Brain pericyte (primary cell): ENCODE measurements around the gene COA6.
"Not testable (repeated sequence)": the region's sequence is repeated elsewhere in the genome, so short reads cannot be mapped to it uniquely, and the experiment has no call there.

Source experiments
- DNase-seq: peaks from one replicate; pipeline ENCODE4 v3.0.0-alpha.2; 2012; ENCODE audit warnings: low read depth, low spot score

Gene COA6, protein sequence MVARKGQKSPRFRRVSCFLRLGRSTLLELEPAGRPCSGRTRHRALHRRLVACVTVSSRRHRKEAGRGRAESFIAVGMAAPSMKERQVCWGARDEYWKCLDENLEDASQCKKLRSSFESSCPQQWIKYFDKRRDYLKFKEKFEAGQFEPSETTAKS

DNA sequence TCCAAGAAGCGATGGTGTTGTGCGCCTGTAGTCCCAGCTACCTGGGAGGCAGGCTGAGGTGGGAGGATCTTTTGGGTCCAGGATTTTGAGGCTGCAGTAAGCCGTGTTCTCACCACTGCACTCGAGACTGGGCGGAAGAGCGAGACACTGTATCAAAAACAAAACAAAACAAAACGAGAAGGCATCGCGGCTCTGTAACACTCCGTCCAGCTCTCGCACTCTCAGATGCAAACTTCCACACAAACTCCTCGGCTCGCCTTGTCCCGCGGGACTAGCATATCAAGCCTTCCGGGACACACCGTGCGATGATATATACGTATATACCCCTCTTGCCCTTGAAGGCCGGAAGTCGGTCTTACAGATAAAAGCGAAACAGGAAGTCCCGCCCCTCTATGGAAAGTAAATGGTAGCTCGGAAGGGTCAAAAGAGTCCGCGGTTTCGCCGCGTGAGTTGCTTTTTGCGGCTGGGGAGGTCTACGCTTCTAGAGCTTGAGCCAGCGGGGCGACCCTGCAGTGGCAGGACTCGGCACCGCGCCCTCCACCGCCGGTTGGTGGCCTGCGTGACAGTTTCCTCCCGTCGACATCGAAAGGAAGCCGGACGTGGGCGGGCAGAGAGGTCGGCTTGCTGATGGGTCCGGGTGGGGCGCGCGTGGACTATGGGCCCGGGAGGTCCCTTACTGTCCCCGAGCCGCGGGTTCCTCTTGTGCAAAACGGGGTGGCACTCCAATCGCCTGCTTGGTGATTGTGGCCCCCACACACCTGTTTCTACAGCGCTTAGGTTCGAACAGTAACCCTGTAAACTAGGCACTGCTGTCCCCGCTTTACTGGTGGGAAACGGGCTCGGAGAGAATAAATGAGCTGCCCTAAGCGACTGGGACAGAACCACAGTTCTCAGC lies at the start of gene COA6:
COA6 (plus strand) TSS at position 393 of the 895 bp plus-strand sequence; CDS start at position 404, 11 bp downstream.
- peak; percentile 84 for DNase-seq

DNA sequence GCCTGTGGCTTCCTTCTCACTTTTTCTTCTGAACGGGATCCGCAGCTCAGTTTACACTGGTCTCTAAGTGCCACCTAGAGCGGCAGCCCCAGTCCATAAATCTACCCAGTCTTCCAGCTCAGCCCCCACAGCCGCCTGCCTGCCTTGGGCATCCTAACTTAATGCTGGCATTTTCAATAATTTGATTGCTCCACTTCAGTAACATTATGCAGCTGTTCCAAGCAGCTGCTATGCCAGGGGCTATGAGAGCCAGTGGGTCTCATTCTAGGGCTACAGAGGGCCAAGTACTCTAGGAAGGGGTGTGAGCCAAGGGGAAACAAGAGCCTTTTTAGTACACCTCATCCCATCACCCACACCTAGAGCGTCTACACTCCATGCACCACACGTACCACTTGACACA lies 48.4 kb upstream of the COA6 start:
- DNase-seq = no peak

DNA sequence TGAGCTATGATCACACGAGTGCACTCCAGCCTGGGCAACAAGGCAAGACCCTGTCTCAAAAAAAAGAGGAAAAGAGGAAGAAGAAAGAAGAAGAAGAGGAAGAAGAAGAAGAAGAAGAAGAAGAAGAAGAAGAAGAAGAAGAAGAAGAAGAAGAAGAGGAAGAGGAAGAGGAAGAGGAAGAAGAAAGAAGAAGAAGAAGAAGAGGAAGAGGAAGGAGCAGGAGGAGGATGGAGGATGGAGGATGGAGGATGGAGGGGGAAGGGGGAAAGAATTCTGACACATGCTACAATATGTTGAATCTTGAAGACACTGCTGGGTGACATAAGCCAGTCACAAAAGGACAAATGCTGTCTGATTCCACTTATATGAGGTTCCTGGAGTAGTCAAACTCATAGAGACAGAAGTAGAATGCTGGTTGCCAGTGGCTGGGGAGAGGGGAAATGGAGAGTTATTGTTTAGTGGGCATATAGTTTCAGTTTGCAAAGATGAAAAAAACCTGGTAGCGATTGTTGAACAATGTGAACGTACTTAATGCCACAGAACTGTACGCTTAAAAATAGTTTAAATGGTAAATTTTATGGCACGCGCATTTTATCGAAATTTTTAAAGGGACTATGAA lies 47.3 kb upstream of the COA6 start:
- no peak for DNase-seq

DNA sequence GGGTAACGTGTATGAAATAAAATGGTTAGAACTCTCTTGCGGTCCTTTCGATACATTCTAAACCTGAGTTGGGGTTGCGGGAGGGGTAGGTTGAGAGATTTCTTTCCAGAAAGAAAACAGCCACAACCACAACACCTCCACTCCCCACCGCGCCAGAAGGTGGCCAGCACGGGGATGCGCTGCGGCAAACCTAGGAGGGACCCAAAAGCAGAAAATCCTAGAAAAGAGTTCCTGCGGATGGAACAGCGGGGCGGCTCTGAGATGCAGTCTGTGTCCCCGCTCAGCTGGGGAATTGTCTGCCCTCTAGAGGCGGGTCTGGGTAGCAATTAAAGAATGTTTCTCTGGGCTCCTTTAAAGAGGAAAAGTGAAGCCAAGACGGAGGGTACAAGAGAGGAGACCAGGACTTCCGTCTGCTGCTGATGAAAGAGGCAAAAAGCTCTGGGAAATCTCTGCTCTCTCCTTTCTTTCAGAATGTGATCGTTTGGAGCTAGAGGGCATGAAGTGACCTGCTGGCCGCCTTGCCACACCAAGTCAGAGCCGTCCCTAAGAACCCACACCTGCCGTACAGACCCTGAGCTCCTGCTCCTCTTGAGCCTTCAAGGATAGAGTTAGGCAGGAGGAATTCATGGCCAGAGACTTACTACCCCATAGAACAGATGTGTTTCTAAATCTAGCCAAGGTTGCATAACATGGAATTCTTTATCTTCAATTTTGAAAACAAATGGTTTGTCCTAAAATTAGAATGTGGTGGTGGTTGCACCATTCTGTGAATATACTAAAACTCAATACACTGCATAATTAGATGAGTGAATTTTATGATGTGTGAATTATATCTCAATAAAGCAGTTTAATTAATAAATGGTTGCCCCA lies 46.5 kb upstream of the COA6 start:
- DNase-seq = no peak

DNA sequence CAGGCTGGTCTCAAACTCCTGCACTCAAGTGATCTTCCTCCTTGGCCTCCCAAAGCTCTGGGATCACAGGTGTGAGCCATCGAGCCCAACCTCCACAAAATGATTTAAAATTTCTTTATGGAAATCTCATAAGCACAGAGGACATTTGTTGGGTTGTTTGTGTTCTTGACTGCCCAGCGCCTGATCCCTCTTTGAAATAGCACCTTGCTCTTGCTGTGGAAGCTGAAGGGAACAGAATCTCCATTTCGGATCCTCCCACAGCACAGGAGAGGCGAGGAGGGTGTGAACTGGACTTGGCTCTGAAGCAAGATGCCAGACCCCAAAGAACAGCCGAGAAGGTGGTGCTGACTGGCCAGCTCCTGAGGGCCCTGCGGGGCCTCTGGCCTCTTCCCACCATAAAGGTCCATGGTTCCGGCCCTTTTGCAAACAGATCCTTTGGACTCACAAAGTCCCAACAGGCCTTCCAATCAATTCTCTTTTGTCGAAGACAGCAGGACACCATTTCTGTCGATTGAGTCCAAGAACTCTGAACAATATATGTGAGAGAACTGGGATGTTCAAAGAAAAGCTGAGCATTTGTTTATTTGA lies 45.6 kb upstream of the COA6 start:
- DNase-seq = no peak

DNA sequence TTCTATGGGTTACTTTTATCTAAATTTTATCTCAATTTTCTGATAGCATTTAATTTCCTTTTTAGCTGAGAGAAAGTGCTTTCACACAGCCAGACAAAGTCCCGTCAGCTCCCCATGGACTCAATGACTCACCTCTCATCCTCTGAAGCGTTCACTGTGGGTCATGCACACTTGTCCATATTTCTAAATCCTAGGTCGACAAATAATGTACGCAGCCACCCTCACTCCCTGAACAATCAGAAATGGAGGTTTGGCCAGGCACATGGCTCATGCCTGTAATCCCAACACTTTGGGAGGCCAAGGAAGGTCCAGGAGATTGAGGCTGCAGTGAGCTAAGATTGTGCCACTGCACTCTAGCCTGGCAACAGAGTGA lies 42.4 kb upstream of the COA6 start:
- no peak for DNase-seq

DNA sequence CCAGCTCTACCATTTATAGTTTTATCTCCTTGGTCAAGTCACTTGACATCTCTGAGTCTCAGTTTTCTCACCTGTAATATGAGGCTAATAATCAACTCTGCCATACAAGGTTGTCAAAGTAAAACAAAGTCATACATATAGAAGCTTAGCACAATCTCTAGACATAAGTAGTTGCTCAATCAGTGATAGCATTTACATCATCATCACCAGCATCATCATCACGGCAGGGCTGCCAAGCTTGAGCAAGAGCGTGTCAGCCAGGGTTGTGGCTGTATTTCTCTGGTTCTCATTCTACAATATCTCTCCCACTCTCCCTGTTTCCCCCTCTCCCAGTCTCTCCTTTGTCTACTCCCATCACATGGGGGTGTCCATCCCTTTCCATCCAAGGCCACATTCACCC lies 41.7 kb upstream of the COA6 start:
- no peak for DNase-seq

DNA sequence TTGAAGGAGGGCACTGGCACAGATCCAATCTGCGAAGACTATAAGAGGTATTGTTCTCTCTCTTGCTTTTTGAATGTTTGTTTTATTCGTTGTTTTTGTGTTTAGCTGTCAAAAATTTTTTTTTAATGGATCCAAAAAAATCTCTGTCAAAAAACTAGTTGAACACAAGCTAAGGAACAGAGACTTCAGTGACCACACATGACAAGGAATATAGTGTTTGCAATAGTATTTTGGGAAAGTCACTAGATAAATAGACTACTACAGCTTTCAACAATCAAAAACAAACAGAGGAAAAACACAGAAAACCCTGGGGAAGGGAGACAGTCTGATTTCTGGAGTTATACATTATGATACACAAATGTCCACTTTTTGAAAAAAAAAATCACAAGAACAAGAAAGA lies 36.9 kb upstream of the COA6 start:
- no peak for DNase-seq

DNA sequence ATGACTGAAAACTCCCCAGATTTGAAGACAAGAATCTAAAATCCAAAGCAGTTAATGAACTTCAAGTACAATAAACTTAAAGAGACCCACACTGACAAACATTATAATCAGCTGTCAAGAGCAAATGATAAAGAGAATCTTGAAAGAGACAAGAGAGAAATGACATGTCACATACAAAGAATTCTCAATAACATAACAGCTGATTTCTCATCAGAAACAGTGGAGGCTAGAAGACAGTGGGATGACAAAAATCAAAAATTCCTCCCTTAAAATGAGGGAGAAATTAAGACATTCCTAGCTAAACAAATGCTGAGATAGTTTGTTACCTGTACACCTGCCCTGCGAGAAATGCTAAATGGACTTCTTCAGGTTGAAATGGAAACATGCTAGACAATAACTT lies 36.0 kb upstream of the COA6 start:
- DNase-seq = no peak

DNA sequence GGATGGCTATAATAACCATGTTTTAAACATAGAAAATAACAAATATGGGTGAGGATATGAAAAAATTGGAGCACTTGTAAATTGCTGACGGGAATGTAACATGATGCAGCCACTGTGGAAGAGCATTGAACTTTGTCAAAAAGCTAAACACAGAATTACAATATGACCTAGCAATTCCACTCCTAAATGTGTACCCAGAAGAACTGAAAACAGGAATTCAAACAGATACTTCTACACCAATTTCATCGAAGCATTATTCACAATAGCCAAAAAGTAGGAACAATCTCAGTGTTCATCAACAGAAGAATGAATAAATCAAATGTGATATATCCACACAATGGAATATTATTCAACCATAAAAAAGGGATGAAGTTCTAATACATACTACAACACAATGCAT lies 32.7 kb upstream of the COA6 start:
- DNase-seq = no peak

DNA sequence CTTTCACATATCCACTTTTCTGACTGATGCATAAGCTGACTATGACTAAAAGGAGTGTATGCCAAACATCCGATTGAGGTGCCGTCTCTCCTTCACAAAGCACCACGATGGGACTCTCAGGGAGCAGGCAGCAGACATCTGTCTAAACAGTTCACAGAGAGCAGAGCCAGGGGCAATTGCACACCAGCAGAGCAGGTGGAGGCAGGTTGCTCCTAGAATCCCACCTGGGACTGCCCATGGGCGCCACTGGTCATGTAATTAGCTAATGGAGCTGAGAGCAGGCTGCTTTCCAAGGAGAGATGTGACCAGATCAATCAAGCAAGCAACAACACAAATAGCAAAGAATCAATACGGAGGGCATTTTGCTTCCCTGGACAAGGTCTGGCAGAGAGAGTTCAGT lies 30.5 kb upstream of the COA6 start:
- DNase-seq = no peak

DNA sequence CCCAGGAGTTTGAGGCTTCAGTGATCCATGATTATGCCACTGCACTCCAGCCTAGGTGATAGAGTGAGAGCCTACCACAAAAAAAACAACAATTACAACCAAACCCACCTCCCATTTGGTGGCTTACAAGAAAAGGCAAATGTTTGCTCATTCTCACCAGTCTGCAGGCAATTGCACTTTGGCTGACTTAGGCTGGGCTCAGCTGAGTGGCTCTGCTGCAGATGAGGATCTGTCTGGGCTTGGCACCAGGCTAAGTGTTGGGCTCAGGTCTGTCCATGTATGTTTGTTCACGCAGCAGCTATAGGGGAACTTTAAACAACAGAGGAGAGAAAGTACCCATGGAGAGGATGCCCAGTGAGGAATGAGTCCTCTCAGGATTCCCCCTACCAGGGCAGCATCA lies 28.0 kb upstream of the COA6 start:
- no peak for DNase-seq

DNA sequence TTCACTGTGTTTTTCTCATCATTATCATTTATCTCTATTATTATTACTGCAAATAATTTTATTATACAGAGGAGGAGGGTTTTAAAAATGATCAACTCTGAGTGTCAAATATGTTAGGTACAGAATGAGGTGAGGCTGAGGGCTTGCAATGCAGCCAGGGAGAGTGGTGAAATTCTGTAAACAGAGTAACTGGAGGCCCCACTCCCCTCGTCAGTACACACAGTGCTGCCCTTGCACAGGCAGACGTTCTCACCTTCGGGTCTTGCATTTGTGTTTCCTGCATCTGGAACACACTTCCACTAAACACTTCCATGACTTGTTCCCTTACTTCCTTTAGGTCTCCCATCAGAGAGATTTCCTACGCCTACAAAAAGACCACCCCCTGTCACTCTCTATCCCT lies 24.3 kb upstream of the COA6 start:
- DNase-seq = no peak

DNA sequence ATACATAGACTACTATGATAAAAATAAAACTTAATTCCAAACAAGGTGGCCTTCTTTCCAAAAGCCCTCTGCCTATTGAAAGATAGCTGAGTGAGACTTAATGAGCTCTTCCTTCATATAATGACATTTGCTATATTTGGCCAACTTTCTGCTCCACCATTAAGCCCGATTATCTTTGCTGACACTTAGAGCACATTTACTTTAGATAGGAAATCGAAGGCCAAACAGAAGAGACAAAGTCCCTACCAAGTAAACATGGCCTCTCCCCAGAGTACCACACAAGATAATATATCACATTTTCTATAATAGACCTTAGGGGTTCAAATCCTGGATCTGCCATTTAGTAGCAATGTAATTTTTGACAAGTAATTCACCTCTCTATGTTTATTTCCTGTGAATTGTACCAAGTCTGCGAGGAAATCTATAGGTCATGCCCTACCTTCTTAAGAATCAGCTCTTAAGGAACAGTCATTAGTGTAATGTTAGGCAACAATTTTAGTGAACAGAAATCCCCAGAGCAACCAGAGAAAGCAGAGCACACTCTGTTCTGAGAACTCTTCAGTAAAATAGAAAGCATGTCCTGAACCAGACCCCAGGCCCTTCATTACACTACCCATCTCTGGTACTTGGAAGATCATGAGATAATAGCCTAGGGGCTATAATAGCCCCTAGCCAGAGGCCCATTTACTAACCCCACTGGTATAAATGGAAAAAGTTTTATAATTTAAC lies 17.3 kb upstream of the COA6 start:
- DNase-seq = no peak

DNA sequence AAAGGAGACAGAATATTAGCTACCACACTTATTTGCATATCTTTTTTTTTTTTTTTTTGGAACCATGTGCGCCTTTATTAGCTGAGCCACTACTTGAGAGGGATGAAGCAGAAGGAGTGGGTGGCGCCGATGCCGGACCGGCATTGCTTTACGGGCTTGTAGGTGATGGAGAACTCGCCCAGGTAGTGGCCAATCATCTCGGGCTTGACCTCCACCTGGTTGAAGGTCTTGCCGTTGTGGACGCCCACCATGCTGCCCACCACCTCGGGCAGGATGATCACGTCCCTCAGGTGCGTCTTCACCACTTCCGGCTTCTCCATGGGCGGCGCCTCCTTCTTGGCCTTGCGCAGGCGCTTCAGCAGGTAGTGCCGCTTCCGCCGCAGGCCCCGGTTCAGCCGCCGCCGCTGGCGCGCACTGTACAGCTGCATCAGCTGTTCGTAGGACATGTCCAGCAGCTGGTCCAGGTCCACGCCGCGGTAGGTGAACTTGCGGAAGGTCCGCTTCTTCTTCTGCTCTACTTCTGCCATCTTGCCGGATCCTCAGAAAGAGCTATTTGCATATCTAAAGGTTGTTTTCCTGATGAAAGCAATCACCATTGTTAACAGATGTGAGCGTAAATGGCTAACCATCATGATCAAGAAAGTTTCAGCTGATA lies 16.5 kb upstream of the COA6 start:
- not testable (repeated sequence) for DNase-seq

DNA sequence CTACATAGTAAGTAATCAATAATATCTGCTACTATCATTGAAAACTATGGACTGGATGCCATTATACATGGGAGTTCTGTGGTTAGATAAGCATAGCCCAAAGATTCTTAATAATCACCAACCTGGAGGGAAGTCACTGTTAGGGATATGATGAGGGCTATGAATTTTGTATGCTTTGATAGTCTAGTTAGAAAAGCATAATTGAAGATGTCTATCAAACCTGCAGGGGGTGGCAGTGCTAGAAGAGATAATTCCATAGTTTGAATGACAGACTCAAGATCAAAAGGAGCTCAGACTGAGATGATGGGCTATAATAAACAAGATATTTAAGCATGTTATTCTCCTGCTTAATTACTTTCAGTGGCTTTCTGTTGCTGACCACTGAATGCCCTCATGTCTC lies 15.4 kb upstream of the COA6 start:
- no peak for DNase-seq

DNA sequence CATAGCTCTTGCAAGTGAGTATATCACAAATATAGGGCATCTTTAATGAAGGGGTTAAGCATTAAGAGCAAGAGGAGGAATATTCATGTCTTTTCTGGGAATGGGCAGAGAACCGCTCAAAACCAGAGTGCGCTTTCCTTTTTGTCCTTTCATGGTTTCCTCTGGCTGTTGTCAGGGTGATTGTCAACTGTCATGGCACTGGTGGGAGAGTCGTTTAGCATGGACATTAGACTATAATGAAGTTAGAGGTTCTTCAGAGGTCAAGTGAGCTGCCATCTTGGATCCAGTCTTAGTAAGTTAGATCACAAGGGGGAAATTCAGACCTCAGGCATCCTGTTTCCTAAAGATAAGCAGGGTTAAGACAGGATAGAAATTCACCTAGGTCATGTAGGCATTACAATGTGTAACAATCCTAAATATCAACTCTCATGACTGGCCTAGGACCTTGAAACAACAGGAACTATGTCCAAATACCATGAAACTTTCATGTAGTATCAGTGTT lies 12.1 kb upstream of the COA6 start:
- DNase-seq = no peak

DNA sequence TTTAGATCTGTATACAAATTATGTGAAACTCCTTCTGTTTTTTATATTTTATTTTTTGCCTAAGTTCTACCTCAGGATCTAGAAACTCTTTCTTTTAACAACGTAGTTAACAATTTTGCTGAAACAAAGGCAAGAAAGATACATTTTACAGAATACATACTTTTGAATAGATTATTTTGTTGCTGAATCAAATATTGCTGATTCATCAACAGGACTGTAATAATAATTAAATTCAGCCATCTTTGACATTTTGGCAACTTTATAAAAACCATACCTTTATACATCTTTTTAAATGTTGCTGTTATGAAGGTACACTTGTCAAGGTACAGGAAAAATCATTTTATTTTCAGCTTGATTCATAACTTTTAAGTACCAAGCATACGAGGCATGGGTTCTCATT lies 10.7 kb upstream of the COA6 start:
- DNase-seq = no peak

DNA sequence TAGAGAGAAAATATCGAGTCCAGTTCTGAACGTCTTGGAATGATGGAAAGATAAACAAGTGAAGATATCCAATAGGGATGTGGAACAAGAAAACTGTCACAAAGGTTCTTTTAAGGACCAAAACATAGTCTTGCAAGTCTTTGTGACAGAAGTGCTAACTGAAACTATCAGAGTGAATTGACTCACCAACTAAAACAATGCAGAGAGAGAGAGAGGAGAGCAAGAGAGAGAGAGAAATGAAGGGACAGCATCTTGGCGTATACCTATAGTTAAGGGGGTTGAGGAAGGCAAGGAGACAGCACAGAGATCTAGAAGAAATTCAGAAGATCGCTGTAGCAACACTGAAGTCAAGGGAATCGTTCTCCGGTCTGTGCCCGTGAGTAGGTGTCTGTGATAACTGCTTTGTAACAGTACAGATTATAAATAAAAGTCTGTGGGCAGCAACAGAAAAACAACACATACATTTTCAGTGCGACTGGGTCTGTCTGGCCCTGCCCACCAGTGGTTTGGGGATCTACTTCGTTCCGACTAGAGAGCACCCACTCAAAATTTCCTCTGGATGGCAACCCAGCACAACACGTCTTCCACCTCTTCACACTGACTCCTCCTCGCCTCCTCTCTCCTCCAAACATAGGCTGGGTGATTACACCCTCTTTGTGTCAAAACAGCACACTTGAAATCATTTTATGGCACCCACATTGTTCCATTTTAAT lies 4.8 kb upstream of the COA6 start:
- no peak for DNase-seq

DNA sequence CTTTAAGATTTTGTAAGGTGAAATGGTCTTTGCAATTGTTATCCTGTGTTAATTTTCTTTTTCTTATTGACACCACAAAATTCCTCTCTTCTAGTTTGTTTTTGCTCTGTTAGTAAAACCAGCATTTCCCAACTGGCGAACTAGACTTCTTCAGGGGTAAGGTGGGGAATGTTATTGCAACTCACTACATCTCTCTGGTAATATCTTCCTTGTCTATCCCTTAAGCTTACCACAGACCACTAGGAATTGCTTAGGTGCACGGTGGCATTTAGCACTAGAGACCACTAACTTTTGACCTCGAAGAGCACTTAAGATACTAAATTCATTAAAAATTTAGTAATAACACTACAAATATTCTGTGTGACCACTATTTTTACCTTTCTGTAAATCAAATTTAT lies 4.2 kb upstream of the COA6 start:
- no peak for DNase-seq
